NCI-H345 (cell line): Measurements from ENCODE around the gene DNAH14.
"Not testable (repeated sequence)": the region's sequence is repeated elsewhere in the genome, so short reads cannot be mapped to it uniquely, and the experiment has no call there.

Source experiments
- DNase-seq: peaks from one replicate; lab custom pipeline; 2025; lab: John Stamatoyannopoulos, UW

The DNAH14 gene

DNA sequence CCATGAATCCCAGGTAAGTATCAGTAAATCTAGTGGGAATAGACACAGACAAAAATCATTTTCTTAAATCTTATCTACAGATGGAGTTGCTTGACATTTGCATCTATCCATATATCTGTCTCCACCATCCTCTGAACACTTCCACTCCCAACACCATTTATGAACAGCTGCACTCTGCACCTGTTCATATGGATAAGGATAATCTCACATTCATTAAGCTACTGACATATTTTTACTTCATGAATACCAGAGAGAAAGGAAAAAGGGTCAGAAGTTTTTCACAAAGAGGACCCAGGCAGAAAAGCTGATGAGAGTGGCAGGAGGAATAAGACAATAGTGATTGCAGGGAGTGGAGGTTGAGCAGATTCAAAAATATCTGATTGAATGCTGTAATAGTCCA is 222.6 kb downstream of the DNAH14 start:
- DNase-seq: no peak

DNA sequence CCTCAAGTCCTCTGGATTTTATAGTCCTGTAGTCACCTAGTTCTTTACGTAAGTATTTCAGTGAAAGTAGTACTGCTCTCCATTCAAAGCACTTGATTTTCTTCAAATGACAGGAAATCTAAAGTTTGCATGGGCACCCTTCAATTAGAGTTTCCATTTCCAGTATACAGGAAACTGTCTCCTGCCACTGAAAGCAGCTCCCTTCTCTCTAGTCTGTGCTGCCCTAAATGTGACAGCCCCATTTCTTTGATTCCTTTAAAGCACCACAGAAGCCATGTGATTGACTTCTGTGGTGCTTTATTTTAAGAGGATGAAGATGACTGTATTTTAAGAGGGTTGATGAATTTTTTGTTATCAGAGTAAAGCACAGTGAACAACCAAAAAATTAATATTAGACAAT is 226.1 kb downstream of the DNAH14 start:
- DNase-seq: no peak

DNA sequence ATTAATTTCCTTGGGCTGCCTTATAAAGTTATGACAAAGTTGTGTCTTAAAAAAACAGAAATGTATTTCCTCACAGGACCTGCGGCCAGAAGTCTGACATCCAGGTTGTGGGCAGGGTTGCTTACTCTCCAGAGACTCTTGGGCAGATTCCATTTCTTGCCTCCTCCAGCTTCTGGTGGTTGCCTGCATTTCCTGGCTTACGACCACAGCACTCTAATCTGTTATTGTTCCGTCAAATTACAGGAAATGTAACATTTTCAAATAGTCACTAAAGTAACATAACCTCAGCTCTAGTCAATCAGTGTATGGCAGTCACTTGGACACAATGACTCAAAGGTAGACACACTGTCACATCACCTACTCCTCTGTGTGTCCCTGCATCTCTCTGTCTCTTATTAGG is 226.8 kb downstream of the DNAH14 start:
- no peak for DNase-seq

DNA sequence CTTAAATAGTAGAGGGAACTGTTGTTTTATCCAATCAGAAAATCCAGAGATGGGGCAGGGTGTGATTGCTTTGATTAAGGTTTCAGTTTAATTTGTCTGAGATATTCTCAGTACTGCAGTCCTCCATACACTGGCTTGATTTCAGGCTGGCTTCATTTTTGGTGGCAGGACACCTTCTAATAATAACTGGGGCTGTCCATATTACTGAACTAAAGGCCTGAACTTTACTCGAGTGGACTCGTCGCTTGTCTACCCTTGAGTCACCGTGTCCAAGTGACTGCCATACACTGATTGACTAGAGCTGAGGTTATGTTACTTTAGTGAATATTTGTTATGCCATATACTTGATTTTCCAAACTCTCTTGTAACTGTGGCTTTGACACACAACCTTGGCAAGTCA is 228.8 kb downstream of the DNAH14 start:
- DNase-seq: no peak

DNA sequence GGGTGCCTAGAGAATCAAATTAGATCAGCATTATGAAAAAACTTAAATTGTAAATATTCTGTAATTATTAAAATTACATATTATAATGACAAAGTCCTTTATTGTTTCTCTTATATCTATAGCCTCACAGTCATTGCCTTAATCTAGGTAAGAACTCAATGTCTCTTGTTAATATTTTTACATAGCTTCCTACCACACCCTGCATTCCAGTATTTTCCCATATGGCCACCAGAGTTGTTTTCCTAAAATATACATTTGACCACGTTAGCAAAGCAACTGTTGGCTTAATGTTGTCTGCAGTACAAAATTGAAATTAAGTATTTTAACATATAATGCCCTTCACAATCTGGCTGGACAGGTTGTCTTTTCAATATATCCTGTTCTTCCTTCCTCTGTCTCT is 230.3 kb downstream of the DNAH14 start:
- no peak for DNase-seq

DNA sequence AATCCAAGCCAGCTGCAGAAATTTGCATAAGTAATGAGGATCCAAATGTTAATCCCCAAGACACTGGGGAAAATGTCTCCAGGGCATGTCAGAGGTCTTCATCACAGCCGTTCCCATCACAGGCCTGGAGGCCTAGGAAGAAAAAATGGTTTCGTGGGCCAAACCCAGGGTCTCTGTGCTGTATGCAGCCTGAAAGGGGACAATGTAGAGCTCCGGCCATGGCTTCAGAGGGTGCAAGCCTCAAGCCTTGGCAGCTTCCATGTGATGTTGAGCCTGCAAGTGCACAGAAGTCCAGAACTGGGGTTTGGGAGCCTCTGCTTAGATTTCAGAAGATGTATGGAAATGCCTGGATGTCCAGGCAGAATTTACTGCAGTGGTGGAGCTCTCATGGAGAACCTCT is 247.9 kb downstream of the DNAH14 start:
- not testable (repeated sequence) for DNase-seq

DNA sequence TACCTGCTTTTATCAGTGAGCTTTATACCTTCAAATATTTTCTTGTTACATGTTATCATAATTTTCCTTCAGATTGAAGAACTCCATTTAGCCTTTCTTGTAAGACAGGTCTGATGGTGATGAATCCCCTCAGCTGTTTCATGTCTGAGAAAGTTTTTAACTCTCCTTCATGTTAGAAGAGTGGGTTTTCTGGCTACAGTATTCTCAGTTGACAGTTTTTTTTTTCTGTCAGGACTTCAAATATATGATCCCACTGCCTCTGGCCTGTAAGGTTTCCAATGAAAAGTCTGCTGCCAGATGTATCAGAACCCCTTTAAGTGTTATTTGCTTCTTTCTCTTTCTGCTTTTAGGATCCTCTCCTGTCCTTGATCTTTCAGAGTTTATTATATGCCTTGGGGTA is 250.2 kb downstream of the DNAH14 start:
- no peak for DNase-seq

DNA sequence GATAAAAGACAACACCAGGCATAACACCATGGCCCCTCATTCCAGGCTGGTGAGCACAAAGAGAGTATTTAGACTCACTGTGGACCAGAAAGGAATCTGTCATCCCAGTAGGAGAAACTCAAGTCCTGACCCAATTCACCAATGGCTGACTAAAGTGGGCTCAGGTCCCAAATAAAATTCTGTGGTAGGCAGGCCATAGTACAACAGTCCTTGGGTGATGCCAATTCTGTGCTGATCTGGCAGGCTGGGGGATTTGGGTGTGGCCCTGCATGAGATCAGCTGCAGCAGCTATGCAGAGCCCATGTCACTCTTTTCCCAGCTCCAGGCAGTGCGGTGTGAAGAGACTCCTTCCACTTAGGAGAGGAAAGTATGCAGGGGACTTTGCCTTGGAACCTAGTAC is 253.2 kb downstream of the DNAH14 start:
- DNase-seq: no peak

DNA sequence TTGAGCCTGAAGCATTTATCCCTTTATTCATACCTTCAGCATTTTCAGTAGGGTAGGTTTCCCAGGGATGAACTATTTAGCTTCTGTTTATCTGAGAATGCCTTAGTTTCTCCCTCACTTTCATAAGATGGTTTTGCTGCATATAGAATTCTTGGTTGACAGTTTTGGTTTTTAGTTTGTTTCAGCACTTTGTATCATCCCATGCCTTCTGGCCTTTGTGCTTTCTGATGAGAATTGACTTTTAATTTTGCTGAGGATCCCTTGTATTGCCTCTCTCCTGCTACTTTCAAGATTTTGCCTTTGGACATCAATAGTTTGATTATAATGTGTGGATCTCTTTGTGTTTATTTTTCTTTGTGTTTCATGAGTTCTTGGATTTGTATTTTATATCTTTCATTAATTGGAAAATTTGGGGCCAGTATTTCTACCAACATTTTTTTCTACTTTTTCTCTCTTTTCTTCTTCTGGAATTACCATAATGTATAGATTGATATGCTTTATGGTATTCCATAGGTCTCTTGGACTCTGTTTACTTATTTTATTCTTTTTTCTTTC is 261.8 kb downstream of the DNAH14 start:
- no peak for DNase-seq

DNA sequence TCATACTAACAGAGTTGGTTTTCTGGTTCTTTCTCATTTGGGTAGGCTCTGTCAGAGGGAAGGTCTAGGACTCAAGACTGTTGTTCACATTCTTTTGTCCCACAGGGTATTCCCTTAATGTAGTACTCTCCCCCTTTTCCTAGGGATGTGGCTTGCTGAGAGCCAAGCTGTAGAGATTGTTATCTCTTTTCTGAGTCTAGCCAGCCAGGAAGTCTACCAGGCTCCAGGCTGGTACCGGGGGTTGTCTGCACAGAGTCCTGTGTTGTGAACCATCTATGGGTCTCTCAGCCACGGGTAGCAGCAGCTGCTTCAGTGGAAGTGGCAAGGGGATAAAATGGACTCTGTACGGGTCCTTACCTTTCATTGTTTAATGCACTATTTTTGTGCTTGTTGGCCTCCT is 272.0 kb downstream of the DNAH14 start:
- DNase-seq: no peak

DNA sequence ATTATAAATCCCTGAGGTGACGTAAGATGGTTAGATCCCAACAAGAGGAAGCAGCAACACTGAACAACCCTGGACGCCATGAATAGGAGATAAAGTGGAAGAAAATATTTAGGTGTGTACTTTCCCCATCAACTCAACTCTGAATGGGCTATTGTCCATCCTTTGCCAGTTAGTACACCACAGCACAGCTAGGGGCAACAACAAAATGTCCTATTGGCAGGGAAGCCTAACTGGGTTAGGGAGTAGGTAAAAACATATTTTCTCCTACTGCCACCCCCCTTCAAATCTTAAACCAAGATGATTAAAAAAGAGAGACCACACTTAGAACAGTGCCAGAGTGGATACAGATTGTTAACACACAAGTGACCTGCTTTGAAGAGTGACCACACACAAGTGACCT is 278.3 kb downstream of the DNAH14 start:
- DNase-seq: no peak

DNA sequence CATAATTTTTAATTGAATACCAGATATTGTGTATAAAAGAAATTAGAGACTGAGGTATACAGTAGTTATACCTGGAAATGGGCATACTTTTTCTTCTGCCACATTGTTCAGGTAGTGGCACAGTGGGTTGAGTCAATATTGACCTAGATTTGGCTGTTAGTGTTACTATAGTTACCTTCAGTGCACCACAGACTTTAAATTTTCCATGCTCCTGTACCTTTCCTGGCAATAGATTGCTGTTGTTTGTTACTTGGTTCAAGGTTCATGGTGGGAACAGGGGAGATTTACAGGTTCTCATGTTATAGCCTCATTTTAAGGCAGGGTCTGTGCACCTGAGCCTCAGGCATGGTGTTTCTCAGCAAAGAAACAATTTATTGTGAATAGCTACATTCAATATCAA is 279.7 kb downstream of the DNAH14 start:
- DNase-seq: no peak

DNA sequence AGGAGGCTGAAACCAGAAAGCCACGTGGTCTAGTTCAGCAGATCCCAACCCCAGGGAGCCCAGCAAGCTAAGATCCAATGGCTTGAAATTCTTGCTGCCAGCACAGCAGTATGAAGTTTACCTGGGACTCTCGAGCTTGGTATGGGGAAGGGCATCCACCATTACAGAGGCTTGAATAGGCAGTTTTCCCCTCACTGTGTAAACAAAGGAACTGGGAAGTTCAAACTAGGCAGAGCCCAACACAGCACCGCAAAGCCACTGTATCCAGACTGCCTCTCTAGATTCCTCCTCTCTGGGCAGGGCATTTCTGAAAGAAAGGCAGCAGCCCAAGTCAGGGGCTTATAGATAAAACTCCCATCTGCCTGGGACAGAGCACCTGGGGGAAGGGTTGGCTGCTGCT is 280.7 kb downstream of the DNAH14 start:
- DNase-seq: not testable (repeated sequence)

DNA sequence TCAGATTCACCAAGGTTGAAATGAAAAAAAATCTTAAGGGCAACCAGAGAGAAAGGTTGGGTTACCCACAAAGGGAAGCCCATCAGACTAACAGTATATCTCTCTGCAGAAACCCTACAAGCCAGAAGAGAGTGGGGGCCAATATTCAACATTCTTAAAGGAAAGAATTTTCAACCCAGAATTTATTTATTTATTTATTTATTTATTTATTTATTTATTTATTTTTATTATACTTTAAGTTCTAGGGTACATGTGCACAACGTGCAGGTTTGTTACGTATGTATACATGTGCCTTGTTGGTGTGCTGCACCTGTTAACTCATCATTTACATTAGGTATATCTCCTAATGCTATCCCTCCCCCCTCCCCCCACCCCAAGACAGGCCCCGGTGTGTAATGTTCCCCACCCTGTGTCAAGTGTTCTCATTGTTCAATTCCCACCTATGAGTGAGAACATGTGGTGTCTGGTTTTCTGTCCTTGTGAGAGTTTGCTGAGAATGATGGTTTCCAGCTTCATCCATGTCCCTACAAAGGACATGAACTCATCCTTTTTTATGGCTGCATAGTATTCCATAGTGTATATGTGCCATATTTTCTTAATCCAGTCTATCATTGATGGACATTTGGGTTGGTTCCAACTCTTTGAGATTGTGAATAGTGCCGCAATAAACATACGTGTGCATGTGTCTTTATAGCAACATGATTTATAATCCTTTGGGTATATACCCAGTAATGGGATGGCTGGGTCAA is 282.4 kb downstream of the DNAH14 start:
- DNase-seq: not testable (repeated sequence)

DNA sequence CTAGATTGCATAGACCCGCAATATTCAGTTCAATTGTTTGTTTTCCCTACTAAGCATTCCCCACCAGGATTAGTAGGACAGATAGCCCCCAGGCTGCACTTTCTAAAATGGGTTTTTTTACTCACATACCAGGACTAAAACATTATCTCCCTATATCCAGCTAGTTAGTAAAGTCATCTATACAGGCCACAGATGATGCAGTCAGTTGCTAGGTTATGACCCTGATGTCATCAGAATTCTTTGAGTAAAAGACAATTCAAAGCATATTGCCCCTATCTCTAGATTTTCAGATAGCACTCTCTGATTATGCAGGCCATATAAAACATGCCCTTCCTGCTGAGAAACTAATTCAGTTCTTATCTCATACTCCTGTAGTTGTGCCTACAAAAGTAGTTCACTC is 294.8 kb downstream of the DNAH14 start:
- no peak for DNase-seq

DNA sequence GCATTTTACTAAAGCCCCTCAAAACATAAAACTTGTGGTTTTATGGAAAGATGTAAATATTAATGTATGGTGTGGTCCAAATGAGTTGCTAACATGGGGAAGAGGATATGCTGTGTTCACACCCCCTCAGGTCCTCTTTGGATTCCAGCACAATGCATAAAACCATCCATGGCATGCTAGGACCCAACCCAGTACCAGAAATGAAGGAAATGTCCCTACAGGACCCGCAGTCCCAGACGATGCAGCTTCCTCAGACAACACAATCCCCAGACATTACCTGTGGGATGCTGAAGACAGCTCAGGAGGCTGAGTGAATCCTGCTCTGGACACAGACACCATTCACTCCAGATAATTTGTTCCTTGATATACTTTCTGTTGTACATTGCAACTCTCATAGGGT is 296.2 kb downstream of the DNAH14 start:
- no peak for DNase-seq

DNA sequence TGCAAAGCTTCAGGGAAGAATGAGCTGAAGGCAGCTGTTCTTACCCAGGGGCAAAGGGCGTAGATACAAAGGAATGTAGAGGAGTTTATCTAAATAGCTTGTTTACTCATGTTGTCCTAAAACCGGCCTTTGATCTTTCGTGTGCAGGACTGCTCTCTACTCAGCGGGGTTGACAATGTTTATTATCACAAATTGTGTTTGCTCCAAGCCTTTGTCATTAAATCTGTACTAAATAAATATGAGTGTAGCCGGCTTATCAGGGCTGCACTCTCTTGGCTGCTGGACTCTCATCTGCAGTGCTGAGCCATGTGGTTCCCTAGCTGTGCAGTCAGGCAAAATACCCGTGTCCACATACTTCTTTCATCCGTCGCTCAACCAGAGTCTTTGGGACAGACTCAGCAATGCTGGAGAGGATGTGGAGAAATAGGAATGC is 299.4 kb downstream of the DNAH14 start:
- DNase-seq: no peak

DNA sequence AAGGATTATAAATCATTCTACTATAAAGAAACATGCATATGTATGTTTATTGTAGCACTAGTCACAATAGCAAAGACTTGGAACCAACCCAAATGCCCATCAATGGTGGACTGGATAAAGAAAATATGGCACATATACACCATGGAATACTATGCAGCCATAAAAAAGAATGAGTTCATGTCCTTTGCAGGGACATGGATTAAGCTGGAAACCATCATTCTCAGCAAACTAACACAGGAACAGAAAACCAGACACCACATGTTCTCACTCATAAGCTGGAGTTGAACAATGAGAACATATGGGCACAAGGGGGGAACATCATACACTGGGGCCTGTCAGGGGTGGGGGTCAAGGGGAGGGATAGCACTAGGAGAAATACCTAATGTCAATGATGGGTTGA is 300.0 kb downstream of the DNAH14 start:
- not testable (repeated sequence) for DNase-seq

DNA sequence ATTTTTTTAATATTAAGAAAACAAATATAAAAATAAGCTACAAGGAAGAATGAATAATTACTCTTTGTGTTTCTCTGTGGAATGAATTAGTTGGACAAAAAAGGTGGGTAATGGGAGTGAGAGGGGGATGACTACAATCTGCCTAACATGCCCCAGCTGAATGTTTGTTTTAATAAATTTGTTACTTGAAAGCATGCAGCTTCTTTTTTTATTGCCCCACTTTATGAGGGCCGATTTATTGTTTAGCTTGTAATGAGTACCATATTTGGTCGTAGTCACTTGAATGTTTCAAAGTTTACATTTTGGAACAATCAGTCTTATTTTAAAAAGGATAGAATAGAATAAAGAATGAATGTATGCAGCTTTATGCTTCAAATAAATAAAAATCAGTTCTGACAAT is 301.0 kb downstream of the DNAH14 start:
- DNase-seq: no peak

DNA sequence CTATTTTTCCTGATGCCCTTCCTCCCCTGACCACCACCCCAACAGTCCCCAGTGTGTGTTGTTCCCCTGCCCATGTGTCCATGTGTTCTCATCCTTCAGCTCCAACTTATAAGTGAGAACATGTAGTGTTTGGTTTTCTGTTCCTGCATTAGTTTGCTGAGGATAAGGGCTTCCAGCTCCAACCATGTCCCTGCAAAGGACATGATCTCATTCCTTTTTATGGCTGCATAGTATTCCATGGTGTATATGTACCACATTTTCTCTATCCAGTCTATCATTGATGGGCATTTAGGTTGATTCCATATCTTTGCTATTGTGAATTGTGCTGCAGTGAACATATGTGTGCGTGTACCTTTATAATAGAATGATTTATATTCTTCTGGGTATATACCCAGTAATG is 303.5 kb downstream of the DNAH14 start:
- not testable (repeated sequence) for DNase-seq

DNA sequence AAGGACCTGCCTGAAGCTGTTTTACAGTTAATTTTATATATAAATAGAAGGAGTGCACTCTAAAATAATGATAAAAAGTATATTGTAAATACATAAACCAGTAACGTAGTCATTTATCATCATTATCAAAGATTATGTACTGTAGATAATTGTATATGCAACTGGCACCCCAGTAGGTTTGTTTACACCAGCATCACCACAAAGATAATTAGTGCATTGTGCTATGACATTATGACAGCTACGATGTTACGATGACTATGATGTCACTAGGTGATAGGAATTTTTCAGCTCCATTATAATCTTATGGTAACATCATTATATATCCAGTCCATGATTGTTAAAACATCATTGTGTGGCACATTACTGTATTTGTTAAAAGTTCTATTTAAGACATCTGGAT is 313.1 kb downstream of the DNAH14 start:
- DNase-seq: no peak

DNA sequence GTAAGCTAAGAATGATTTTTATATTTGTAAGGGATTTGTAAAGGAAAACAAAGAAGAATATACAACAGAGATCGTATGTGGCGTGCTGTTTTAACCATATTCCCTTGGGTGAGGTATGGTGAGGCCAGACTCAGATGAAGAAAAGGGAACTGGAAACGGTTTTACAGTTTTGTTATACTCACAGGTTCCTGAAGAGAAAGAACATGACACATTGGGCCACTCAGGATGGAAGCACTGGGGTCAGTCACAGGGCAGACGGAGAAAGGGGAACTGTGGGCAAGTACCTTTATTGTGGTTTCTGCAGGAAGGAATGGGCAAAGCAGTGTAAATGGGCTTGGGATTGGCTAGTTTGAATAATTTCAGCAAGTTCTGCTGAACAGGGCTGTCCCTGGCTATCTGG is 321.0 kb downstream of the DNAH14 start:
- DNase-seq: no peak

DNA sequence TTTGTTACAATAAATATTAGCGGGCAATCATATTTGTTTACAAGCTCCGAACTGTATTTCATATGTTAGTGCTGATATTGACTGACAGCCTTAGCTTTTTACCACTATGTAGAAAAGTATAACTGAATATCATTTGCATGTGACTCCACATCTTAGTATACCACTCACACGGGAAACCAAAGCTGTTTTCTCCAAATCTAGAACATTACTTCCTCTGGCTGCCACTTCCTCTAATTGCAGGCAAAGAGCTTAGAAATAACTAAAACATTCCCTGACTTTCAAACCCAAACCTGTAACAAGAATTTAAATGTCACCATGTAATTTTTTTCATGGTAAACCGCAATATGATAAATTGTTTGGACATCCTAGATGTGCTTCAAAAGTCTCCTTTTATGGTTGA is 323.7 kb downstream of the DNAH14 start:
- no peak for DNase-seq

DNA sequence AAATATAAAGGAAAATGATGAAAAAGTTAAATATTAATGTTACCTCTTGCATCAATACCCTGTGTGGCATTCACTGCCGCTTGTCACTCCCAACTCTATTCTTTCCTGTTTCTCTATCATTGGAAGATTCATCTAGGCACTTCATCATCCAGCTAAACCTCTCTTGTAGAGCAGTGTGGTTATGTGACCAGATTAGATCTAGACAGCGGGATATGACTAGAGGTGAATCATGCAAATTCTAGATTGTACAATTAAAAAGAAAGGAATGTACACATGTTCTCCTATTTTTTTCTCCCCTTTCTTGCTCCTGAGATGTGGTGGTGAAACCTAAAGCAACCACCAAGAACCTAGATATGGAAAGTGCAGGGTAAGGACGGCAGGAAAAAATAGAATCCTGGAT is 324.3 kb downstream of the DNAH14 start:
- DNase-seq: no peak
